CD8-positive, alpha-beta memory T cell (primary cell): ENCODE measurements around the gene ATP8A1. TPM values are rescaled to one million over a fixed set of nuclear protein-coding genes. Genes with fewer than 3 reads are reported as not detected.
A peak's percentile ranks its signal among the peaks of the same experiment; 100 is the strongest.

Experiments used
- CTCF ChIA-PET: fragments of 350-600 bp; sonication (Branson Sonifier 250); formaldehyde crosslinking; loops from one replicate; lab custom pipeline; 2021; ENCODE audit warnings: antibody characterized with exemption; lab: Charles Lee
- POLR2A ChIA-PET: fragments of 350-600 bp; sonication (Branson Sonifier 250); formaldehyde crosslinking; loops from one replicate; lab custom pipeline; 2021; ENCODE audit warnings: antibody characterized with exemption; lab: Charles Lee
- DNase-seq, 5 donors: peaks; one replicate each; pipeline versions ENCODE4 v3.0.0 to v3.0.0-alpha.2; 2020 to 2022; ENCODE audit warnings: mixed read lengths in 1 of 5
- H3K27ac ChIP-seq: one replicate; pipeline ENCODE4 v1.7.0; 2013; ENCODE audit warnings: low read depth, mild to moderate bottlenecking, low read length, moderate library complexity
- H3K27me3 ChIP-seq: 2 replicates; pipeline ENCODE4 v1.7.0; 2013; ENCODE audit warnings: low read length, mild to moderate bottlenecking; ENCODE audit not compliant: insufficient read depth, poor library complexity, severe bottlenecking
- H3K36me3 ChIP-seq: 2 replicates; pipeline ENCODE4 v1.7.0; 2013; ENCODE audit warnings: mild to moderate bottlenecking, low read length, moderate library complexity; ENCODE audit not compliant: insufficient read depth
- H3K4me1 ChIP-seq: 2 replicates; pipeline ENCODE4 v1.7.0; 2013; ENCODE audit warnings: mild to moderate bottlenecking, low read length, moderate library complexity; ENCODE audit not compliant: insufficient read depth
- H3K4me3 ChIP-seq: 2 replicates; pipeline ENCODE4 v1.7.0; 2013; ENCODE audit warnings: mild to moderate bottlenecking, low read length
- H3K9me3 ChIP-seq: 2 replicates; pipeline ENCODE4 v1.7.0; 2013; ENCODE audit warnings: mild to moderate bottlenecking, low read length
- H3K27ac Mint-ChIP-seq, 8 donors: one replicate each; pipeline ENCODE4 v1.8.0; 2020 to 2021; ENCODE audit warnings: mixed read lengths in 8 of 8, mild to moderate bottlenecking in 6 of 8, inconsistent platforms in 3 of 8, moderate library complexity in 3 of 8
- H3K27me3 Mint-ChIP-seq, 2 donors: one replicate each; pipeline ENCODE4 v1.8.0; 2020 to 2021; ENCODE audit warnings: mixed read lengths in 2 of 2, mild to moderate bottlenecking in 1 of 2, moderate library complexity in 1 of 2
- H3K36me3 Mint-ChIP-seq, 3 donors: one replicate each; pipeline ENCODE4 v1.8.0; 2020 to 2021; ENCODE audit warnings: mixed read lengths in 3 of 3, inconsistent platforms in 1 of 3, mild to moderate bottlenecking in 1 of 3
- H3K4me1 Mint-ChIP-seq, 3 donors: one replicate each; pipeline ENCODE4 v1.8.0; 2020 to 2021; ENCODE audit warnings: mixed read lengths in 3 of 3, inconsistent platforms in 1 of 3, mild to moderate bottlenecking in 1 of 3
- H3K4me3 Mint-ChIP-seq, 7 donors: one replicate each; pipeline ENCODE4 v1.8.0; 2020 to 2021; ENCODE audit warnings: mixed read lengths in 7 of 7, mild to moderate bottlenecking in 6 of 7, moderate library complexity in 4 of 7, inconsistent platforms in 2 of 7
- H3K9me3 Mint-ChIP-seq, 5 donors: one replicate each; pipeline ENCODE4 v1.8.0; 2020 to 2022; ENCODE audit warnings: mixed read lengths in 5 of 5, mild to moderate bottlenecking in 3 of 5, moderate library complexity in 2 of 5, inconsistent platforms in 1 of 5
- polyA plus RNA-seq: library from polyadenylated mRNA; unstranded; fragments of 300-500 nt; fragmentation: Illumina TruSeq; gene quantifications from one replicate; pipeline ENCODE4 v1.2.3, GENCODE V29; 2021
- total RNA-seq, 2 experiments: library from RNA; stranded (reverse); gene quantifications; one replicate each; pipeline ENCODE4 v1.2.3, GENCODE V29; 2021

Gene ATP8A1
- total and polyA plus RNA-seq, 3 experiments from 2014 or later = 13.8 to 24.4 (median 23.3) TPM

GRCh38 chr4:42586775-42587174 lies 70.1 kb downstream of the ATP8A1 start:
- DNase-seq = no peak
- ChIA-PET POLR2A (no interaction called here), CTCF (interaction anchor here (0.9 kb wide), 1 partner anchor 70 kb away, joined by 3 read pairs; the partner anchor contains the start of gene ATP8A1)
- Histone ChIP-seq H3K36me3 (no peaks in the 10 kb centered on the region), H3K27ac (no peak overlapping the region), H3K4me3 (no peak overlapping the region), H3K9me3 (no peaks in the 10 kb centered on the region), H3K4me1 (no peaks in the 10 kb centered on the region), H3K27me3 (no peaks in the 10 kb centered on the region)
- Mint-ChIP-seq H3K9me3 (no peaks in the 10 kb centered on the region), H3K4me3 (no peak overlapping the region), H3K36me3 (peaks cover 0 to 64% (median 16%) of the 10 kb centered on the region in 3 donors), H3K27ac (peak overlapping the region in 1 of 8 donors; percentile 47), H3K27me3 (peaks cover 0 to 1% of the 10 kb centered on the region in 2 donors), H3K4me1 (no peaks in the 10 kb centered on the region)

- CTCF ChIA-PET = interaction anchor here (0.7 kb wide), 1 partner anchor 11 kb away, joined by 3 read pairs; no protein-coding TSS in a partner anchor
- H3K36me3 ChIP-seq = no peaks in the 10 kb centered on the region
Observed at GRCh38 chr4:42579903-42580302, 77.0 kb downstream of the ATP8A1 start.

GRCh38 chr4:42578187-42578586 lies 78.7 kb downstream of the ATP8A1 start:
- peaks cover 0 to 5% (median 3%) of the 10 kb centered on the region in 3 donors for H3K4me1 Mint-ChIP-seq
- H3K27me3 Mint-ChIP-seq = no peaks in the 10 kb centered on the region
- no peaks in the 10 kb centered on the region for H3K9me3 Mint-ChIP-seq
- H3K9me3 ChIP-seq = no peaks in the 10 kb centered on the region
- ChIA-PET POLR2A (no interaction called here), CTCF (no interaction called here)
- no peaks in the 10 kb centered on the region for H3K4me1 ChIP-seq
- H3K27ac ChIP-seq = no peak overlapping the region
- H3K4me3 Mint-ChIP-seq = no peak overlapping the region
- H3K27ac Mint-ChIP-seq = no peak overlapping the region
- no peak for DNase-seq
- no peak overlapping the region for H3K4me3 ChIP-seq
- H3K36me3 ChIP-seq = no peaks in the 10 kb centered on the region
- no peaks in the 10 kb centered on the region for H3K27me3 ChIP-seq
- peaks cover 0 to 69% (median 20%) of the 10 kb centered on the region in 3 donors for H3K36me3 Mint-ChIP-seq

More at GRCh38 chr4:42579903-42580302, 77.0 kb downstream of the ATP8A1 start:
- Mint-ChIP-seq H3K4me3 (no peak overlapping the region), H3K9me3 (no peaks in the 10 kb centered on the region), H3K27me3 (no peaks in the 10 kb centered on the region), H3K27ac (peak overlapping the region in 2 of 8 donors; percentile 44 to 76), H3K36me3 (peaks cover 0 to 74% (median 27%) of the 10 kb centered on the region in 3 donors), H3K4me1 (peaks cover 0 to 5% (median 3%) of the 10 kb centered on the region in 3 donors)
- POLR2A ChIA-PET = no interaction called here
- Histone ChIP-seq H3K27me3 (no peaks in the 10 kb centered on the region), H3K9me3 (no peaks in the 10 kb centered on the region), H3K27ac (no peak overlapping the region), H3K4me3 (no peak overlapping the region), H3K4me1 (no peaks in the 10 kb centered on the region)
- no peak for DNase-seq

GRCh38 chr4:42574870-42575430 lies 82.0 kb downstream of the ATP8A1 start:
- Mint-ChIP-seq H3K36me3 (peaks cover 0 to 55% (median 16%) of the 10 kb centered on the region in 3 donors), H3K27me3 (no peaks in the 10 kb centered on the region), H3K4me1 (peaks cover 0 to 5% (median 2%) of the 10 kb centered on the region in 3 donors), H3K27ac (no peak overlapping the region), H3K4me3 (no peak overlapping the region), H3K9me3 (no peaks in the 10 kb centered on the region)
- Histone ChIP-seq H3K4me3 (no peak overlapping the region), H3K9me3 (no peaks in the 10 kb centered on the region), H3K4me1 (no peaks in the 10 kb centered on the region), H3K27ac (no peak overlapping the region), H3K27me3 (no peaks in the 10 kb centered on the region), H3K36me3 (no peaks in the 10 kb centered on the region)
- POLR2A ChIA-PET = interaction anchor here (1.0 kb wide), 1 partner anchor 82 kb away, joined by 3 read pairs; the partner anchor contains the start of gene ATP8A1
- DNase-seq = no peak
- CTCF ChIA-PET = interaction anchor here (0.6 to 0.8 kb wide), 2 partner anchors 14 to 242 kb away, joined by 3 read pairs; no protein-coding TSS in a partner anchor

GRCh38 chr4:42573249-42573648 lies 83.7 kb downstream of the ATP8A1 start:
- Mint-ChIP-seq H3K4me1 (peaks cover 0 to 7% (median 3%) of the 10 kb centered on the region in 3 donors), H3K36me3 (peaks cover 0 to 48% (median 13%) of the 10 kb centered on the region in 3 donors), H3K27ac (peak overlapping the region in 5 of 8 donors; percentile 30 to 84 (median 58)), H3K27me3 (no peaks in the 10 kb centered on the region), H3K4me3 (no peak overlapping the region), H3K9me3 (no peaks in the 10 kb centered on the region)
- Histone ChIP-seq H3K27me3 (no peaks in the 10 kb centered on the region), H3K4me3 (no peak overlapping the region), H3K4me1 (no peaks in the 10 kb centered on the region), H3K9me3 (no peaks in the 10 kb centered on the region), H3K27ac (no peak overlapping the region), H3K36me3 (no peaks in the 10 kb centered on the region)
- DNase-seq = no peak
- ChIA-PET POLR2A (no interaction called here), CTCF (interaction anchor here (1.5 kb wide), 1 partner anchor 83 kb away, joined by 3 read pairs; the partner anchor contains the start of gene ATP8A1)

GRCh38 chr4:42570221-42570620 lies 86.7 kb downstream of the ATP8A1 start:
- Mint-ChIP-seq H3K27ac (peak overlapping the region in 6 of 8 donors; percentile 2 to 96 (median 49)), H3K9me3 (no peaks in the 10 kb centered on the region), H3K4me1 (peaks cover 0 to 4% (median 3%) of the 10 kb centered on the region in 3 donors), H3K27me3 (no peaks in the 10 kb centered on the region), H3K36me3 (peaks cover 0 to 39% (median 5%) of the 10 kb centered on the region in 3 donors), H3K4me3 (no peak overlapping the region)
- ChIA-PET POLR2A (no interaction called here), CTCF (interaction anchor here (0.6 to 1.1 kb wide), 3 partner anchors 147 to 181 kb away, joined by 3 to 4 read pairs (median 3); no protein-coding TSS in a partner anchor)
- Histone ChIP-seq H3K27ac (no peak overlapping the region), H3K4me3 (no peak overlapping the region), H3K4me1 (no peaks in the 10 kb centered on the region), H3K27me3 (no peaks in the 10 kb centered on the region), H3K36me3 (no peaks in the 10 kb centered on the region), H3K9me3 (no peaks in the 10 kb centered on the region)
- DNase-seq = no peak

- Mint-ChIP-seq H3K4me1 (peaks cover 0 to 4% (median 3%) of the 10 kb centered on the region in 3 donors), H3K9me3 (no peaks in the 10 kb centered on the region), H3K4me3 (no peak overlapping the region), H3K27me3 (no peaks in the 10 kb centered on the region), H3K27ac (peak overlapping the region in 4 of 8 donors; percentile 6 to 43 (median 28)), H3K36me3 (peaks cover 4 to 43% (median 5%) of the 10 kb centered on the region in 3 donors)
- no peaks in the 10 kb centered on the region for H3K4me1 ChIP-seq
- no peak overlapping the region for H3K4me3 ChIP-seq
- H3K36me3 ChIP-seq = no peaks in the 10 kb centered on the region
- no peak overlapping the region for H3K27ac ChIP-seq
- POLR2A ChIA-PET = interaction anchor here (0.7 kb wide), 1 partner anchor 274 kb away, joined by 3 read pairs; no protein-coding TSS in a partner anchor
- no peaks in the 10 kb centered on the region for H3K9me3 ChIP-seq
- CTCF ChIA-PET = interaction anchor here (0.8 to 4.4 kb wide), 12 partner anchors 10 to 296 kb away, joined by 3 to 49 read pairs (median 4); partner anchors contain the start of gene ATP8A1
- no peaks in the 10 kb centered on the region for H3K27me3 ChIP-seq
- peak; percentile 40 to 68 (median 52) for DNase-seq
Observed at GRCh38 chr4:42568610-42569207, 88.2 kb downstream of the ATP8A1 start.
